ENCODE data around the gene ALDH1A1. TPM values are rescaled to one million over a fixed set of nuclear protein-coding genes. Genes with fewer than 3 reads are reported as not detected.
"Not testable (repeated sequence)": the region's sequence is repeated elsewhere in the genome, so short reads cannot be mapped to it uniquely, and the experiment has no call there.

Gene ALDH1A1
- total RNA-seq, 2 donors from 2014 or later = not detected

GRCh38 chr9:72884508-72884907, 68.3 kb downstream of the ALDH1A1 start:
- H3K27me3 Mint-ChIP-seq (ENCODE audit: low read depth) = peaks cover 2% of the 10 kb centered on the region
- no peaks in the 10 kb centered on the region for H3K36me3 Mint-ChIP-seq (ENCODE audit: insufficient read depth in 2 of 2)
- no peak overlapping the region for H3K4me3 Mint-ChIP-seq
- ATAC-seq (replicated peaks in 1 of 2) (no peak), DNase-seq (no peak)
- H3K4me1 Mint-ChIP-seq (ENCODE audit: low read depth) = no peaks in the 10 kb centered on the region
- H3K27ac Mint-ChIP-seq = no peak overlapping the region
- H3K9me3 Mint-ChIP-seq = no peaks in the 10 kb centered on the region

GRCh38 chr9:72883875-72884274, 69.0 kb downstream of the ALDH1A1 start:
- no peaks in the 10 kb centered on the region for H3K27me3 Mint-ChIP-seq (ENCODE audit: low read depth)

GRCh38 chr9:72882117-72882775, 70.6 kb downstream of the ALDH1A1 start:
- Mint-ChIP-seq H3K27ac (no peak overlapping the region), H3K27me3 (ENCODE audit: low read depth) (no peaks in the 10 kb centered on the region), H3K36me3 (ENCODE audit: insufficient read depth in 2 of 2) (no peaks in the 10 kb centered on the region), H3K9me3 (no peaks in the 10 kb centered on the region), H3K4me3 (no peak overlapping the region), H3K4me1 (ENCODE audit: low read depth) (no peaks in the 10 kb centered on the region)
- DNase-seq = no peak
- ATAC-seq (replicated peaks in 1 of 2) = no peak

More at GRCh38 chr9:72883875-72884274, 69.0 kb downstream of the ALDH1A1 start:
- DNase-seq (no peak), ATAC-seq (replicated peaks in 1 of 2) (no peak)
- Mint-ChIP-seq H3K36me3 (ENCODE audit: insufficient read depth in 2 of 2) (no peaks in the 10 kb centered on the region), H3K9me3 (no peaks in the 10 kb centered on the region), H3K27ac (no peak overlapping the region), H3K4me1 (ENCODE audit: low read depth) (no peaks in the 10 kb centered on the region), H3K4me3 (no peak overlapping the region)

- ATAC-seq (replicated peaks in 1 of 2) (no peak), DNase-seq (no peak)
- Mint-ChIP-seq H3K9me3 (no peaks in the 10 kb centered on the region), H3K27ac (no peak overlapping the region), H3K4me1 (ENCODE audit: low read depth) (no peaks in the 10 kb centered on the region), H3K27me3 (ENCODE audit: low read depth) (no peaks in the 10 kb centered on the region), H3K4me3 (no peak overlapping the region), H3K36me3 (ENCODE audit: insufficient read depth in 2 of 2) (no peaks in the 10 kb centered on the region)
These were observed 72.0 kb downstream of the ALDH1A1 start for GRCh38 chr9:72880821-72881220.

- no peak overlapping the region for H3K4me3 Mint-ChIP-seq
These were observed 77.6 kb downstream of the ALDH1A1 start for GRCh38 chr9:72875221-72875620.

GRCh38 chr9:72874344-72874743, 78.5 kb downstream of the ALDH1A1 start:
- H3K4me3 Mint-ChIP-seq = no peak overlapping the region
- no peak overlapping the region for H3K27ac Mint-ChIP-seq
- no peak for ATAC-seq (replicated peaks in 1 of 2)
- no peaks in the 10 kb centered on the region for H3K4me1 Mint-ChIP-seq (ENCODE audit: low read depth)
- DNase-seq = no peak
- H3K27me3 Mint-ChIP-seq (ENCODE audit: low read depth) = peaks cover 8% of the 10 kb centered on the region
- H3K9me3 Mint-ChIP-seq = no peaks in the 10 kb centered on the region
- H3K36me3 Mint-ChIP-seq (ENCODE audit: insufficient read depth in 2 of 2) = no peaks in the 10 kb centered on the region

More at GRCh38 chr9:72875221-72875620, 77.6 kb downstream of the ALDH1A1 start:
- H3K4me1 Mint-ChIP-seq (ENCODE audit: low read depth) = no peaks in the 10 kb centered on the region
- no peaks in the 10 kb centered on the region for H3K36me3 Mint-ChIP-seq (ENCODE audit: insufficient read depth in 2 of 2)
- ATAC-seq (replicated peaks in 1 of 2) (no peak), DNase-seq (no peak)
- H3K27me3 Mint-ChIP-seq (ENCODE audit: low read depth) = peaks cover 8% of the 10 kb centered on the region
- H3K9me3 Mint-ChIP-seq = no peaks in the 10 kb centered on the region
- no peak overlapping the region for H3K27ac Mint-ChIP-seq

- Mint-ChIP-seq H3K9me3 (no peaks in the 10 kb centered on the region), H3K27me3 (ENCODE audit: low read depth) (peaks cover 8% of the 10 kb centered on the region), H3K27ac (no peak overlapping the region), H3K4me3 (no peak overlapping the region), H3K4me1 (ENCODE audit: low read depth) (no peaks in the 10 kb centered on the region), H3K36me3 (ENCODE audit: insufficient read depth in 2 of 2) (no peaks in the 10 kb centered on the region)
- ATAC-seq (replicated peaks in 1 of 2) (no peak), DNase-seq (no peak)
These were observed 79.4 kb downstream of the ALDH1A1 start for GRCh38 chr9:72873456-72873855.

GRCh38 chr9:72872718-72873117, 80.1 kb downstream of the ALDH1A1 start:
- no peak for DNase-seq
- no peak for ATAC-seq (replicated peaks in 1 of 2)
- Mint-ChIP-seq H3K27me3 (ENCODE audit: low read depth) (peaks cover 8% of the 10 kb centered on the region), H3K9me3 (no peaks in the 10 kb centered on the region), H3K36me3 (ENCODE audit: insufficient read depth in 2 of 2) (no peaks in the 10 kb centered on the region), H3K4me1 (ENCODE audit: low read depth) (no peaks in the 10 kb centered on the region), H3K27ac (no peak overlapping the region), H3K4me3 (no peak overlapping the region)

- Mint-ChIP-seq H3K27me3 (ENCODE audit: low read depth) (peaks cover 8% of the 10 kb centered on the region), H3K36me3 (ENCODE audit: insufficient read depth in 2 of 2) (no peaks in the 10 kb centered on the region), H3K9me3 (no peaks in the 10 kb centered on the region), H3K4me1 (ENCODE audit: low read depth) (no peaks in the 10 kb centered on the region), H3K27ac (peak overlapping the region; percentile 7), H3K4me3 (no peak overlapping the region)
- DNase-seq (no peak), ATAC-seq (replicated peaks in 1 of 2) (no peak)
These were observed 81.2 kb downstream of the ALDH1A1 start for GRCh38 chr9:72871685-72872084.

GRCh38 chr9:72864327-72864726, 88.5 kb downstream of the ALDH1A1 start:
- H3K4me3 Mint-ChIP-seq = no peak overlapping the region
- no peak overlapping the region for H3K27ac Mint-ChIP-seq
- H3K36me3 Mint-ChIP-seq (ENCODE audit: insufficient read depth in 2 of 2) = no peaks in the 10 kb centered on the region
- H3K9me3 Mint-ChIP-seq = no peaks in the 10 kb centered on the region
- DNase-seq (no peak), ATAC-seq (replicated peaks in 1 of 2) (no peak)
- H3K27me3 Mint-ChIP-seq (ENCODE audit: low read depth) = no peaks in the 10 kb centered on the region
- no peaks in the 10 kb centered on the region for H3K4me1 Mint-ChIP-seq (ENCODE audit: low read depth)

GRCh38 chr9:72863456-72864094, 89.3 kb downstream of the ALDH1A1 start:
- Mint-ChIP-seq H3K4me3 (no peak overlapping the region), H3K4me1 (ENCODE audit: low read depth) (no peaks in the 10 kb centered on the region)

GRCh38 chr9:72862788-72863187, 90.1 kb downstream of the ALDH1A1 start:
- H3K27me3 Mint-ChIP-seq (ENCODE audit: low read depth) = not testable (repeated sequence)

More at GRCh38 chr9:72863456-72864094, 89.3 kb downstream of the ALDH1A1 start:
- H3K27ac Mint-ChIP-seq = no peak overlapping the region
- ATAC-seq (replicated peaks in 1 of 2) = no peak
- H3K36me3 Mint-ChIP-seq (ENCODE audit: insufficient read depth in 2 of 2) = no peaks in the 10 kb centered on the region
- no peaks in the 10 kb centered on the region for H3K27me3 Mint-ChIP-seq (ENCODE audit: low read depth)
- no peaks in the 10 kb centered on the region for H3K9me3 Mint-ChIP-seq
- no peak for DNase-seq

GRCh38 chr9:72858089-72858912, 94.6 kb downstream of the ALDH1A1 start:
- H3K27ac Mint-ChIP-seq = no peak overlapping the region
- no peaks in the 10 kb centered on the region for H3K27me3 Mint-ChIP-seq (ENCODE audit: low read depth)
- ATAC-seq (replicated peaks in 1 of 2) (no peak), DNase-seq (no peak)
- no peaks in the 10 kb centered on the region for H3K4me1 Mint-ChIP-seq (ENCODE audit: low read depth)
- no peak overlapping the region for H3K4me3 Mint-ChIP-seq
- H3K9me3 Mint-ChIP-seq = no peaks in the 10 kb centered on the region
- H3K36me3 Mint-ChIP-seq (ENCODE audit: insufficient read depth in 2 of 2) = no peaks in the 10 kb centered on the region

More at GRCh38 chr9:72862788-72863187, 90.1 kb downstream of the ALDH1A1 start:
- DNase-seq; H3K9me3 Mint-ChIP-seq; H3K4me3 Mint-ChIP-seq; H3K27ac Mint-ChIP-seq; ATAC-seq (replicated peaks in 1 of 2); H3K36me3 Mint-ChIP-seq (ENCODE audit: insufficient read depth in 2 of 2); H3K4me1 Mint-ChIP-seq (ENCODE audit: low read depth): not testable (repeated sequence)
